HG02981 (cell line): ENCODE measurements around the gene PHF13.

Experiments
- ATAC-seq: cut with Tn5 transposase; IDR thresholded peaks from one replicate; pipeline ENCODE4 v1.9.1; 2021; ENCODE audit warnings: mild to moderate bottlenecking, moderate library complexity; ENCODE audit not compliant: unreplicated experiment

Gene PHF13

GRCh38 chr1:6601049-6601922 is 12.2 kb upstream of the PHF13 start:
- ATAC-seq, result peak; percentile 29

GRCh38 chr1:6601923-6602668 is 11.4 kb upstream of the PHF13 start:
- ATAC-seq, result peak; percentile 34

DNA sequence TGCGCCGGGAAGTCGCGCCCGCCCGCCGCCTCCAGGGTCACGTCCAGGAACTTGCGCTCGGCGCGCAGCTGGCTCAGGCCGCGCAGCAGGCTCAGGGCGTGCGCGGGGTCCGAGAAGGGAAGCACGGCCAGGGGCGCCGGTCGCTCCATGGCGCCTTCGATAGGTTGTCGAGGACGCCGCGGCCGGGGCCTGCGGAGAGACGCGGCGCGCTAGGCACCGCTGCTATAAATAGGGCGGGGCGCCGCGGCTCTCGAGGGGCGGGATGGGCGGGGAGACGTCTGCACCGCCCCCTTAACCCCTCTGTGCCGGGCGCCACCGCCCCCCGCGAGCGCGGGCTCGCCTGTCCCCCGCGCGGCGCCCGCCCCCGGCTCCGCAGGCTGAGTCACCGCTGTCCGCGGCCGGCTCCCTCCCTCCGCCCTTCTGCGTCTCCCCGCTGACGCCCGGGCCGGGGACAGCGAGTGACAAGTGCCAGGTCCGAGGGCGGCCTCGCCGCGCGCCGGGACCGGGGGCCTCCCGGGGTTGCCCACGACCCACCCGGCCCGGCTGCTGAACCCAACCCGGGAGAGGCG is 10.8 kb upstream of the PHF13 start, which contains the start of gene KLHL21:
TSS of gene KLHL21 (minus strand) at position 201 of the 569 bp plus-strand sequence. CDS start at position 149, 52 bp downstream.
- peak; percentile 47 for ATAC-seq

GRCh38 chr1:6603238-6603914 is 10.2 kb upstream of the PHF13 start:
- peak; percentile 30 for ATAC-seq

DNA sequence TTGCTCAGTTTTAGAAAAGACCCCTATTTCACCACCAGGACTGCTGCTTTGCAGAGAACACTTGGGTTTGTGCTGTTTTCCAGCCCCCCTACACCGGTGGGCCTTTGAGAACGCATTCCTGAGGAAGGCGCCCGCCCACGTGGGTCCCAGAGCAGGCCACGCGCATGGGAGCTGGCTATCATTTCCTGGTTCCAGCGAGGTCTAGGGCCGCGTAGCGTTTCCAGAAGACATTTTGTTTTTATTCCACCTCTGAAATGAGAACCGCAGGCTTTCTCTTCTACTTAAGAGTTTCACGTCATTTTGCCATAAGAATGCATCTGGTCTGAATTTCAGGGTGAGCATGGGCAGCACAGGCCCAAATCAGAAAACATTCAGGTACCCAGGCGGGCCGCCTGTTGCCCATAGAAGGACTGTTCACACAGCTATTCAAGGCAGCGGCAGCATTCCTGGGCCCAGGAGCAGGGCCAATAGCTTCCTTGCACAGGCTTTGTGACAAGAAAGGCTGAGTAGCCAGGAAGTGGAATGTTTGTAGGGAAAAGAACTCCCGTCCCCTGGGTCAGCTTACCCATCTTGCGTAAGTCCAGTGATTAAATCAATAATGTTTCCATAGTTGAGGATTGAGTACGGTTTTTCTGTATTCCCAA is 9.5 kb upstream of the PHF13 start:
- ATAC-seq, result no peak

DNA sequence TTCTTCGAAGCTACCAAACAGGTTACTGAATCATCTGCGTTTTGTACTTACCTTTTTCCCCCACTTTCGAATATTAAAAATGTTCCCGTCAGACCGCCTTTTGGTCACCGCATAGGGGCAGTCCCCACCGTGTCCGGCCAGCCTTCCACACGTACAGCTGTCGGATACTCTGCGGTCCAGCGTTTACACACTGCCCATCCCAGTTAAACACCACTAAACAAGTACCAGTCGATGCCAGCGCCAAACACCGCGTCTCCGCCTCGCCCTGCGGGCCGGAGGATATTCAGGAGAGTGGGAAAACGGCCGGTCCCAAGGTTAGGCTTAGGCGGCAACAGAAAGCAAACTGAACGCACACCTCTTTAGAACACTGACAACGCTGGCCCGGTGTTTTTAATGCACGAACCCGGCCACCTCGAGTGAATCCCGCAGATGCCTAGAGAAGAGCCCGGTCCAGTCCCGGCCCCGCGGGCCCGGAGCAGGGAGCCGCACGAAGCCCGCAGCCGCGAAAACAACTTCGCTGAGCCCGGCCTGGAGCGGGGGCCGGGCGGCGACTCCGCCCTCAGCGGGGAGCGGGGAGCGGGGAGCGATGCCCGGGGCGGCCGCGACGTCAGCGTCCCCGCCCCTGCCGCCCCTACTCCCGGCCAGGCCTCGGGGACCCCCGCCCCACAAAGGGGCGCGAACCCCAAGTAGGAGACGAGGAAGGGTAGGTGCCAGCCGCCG is 730 bp upstream of the PHF13 start:
- peak; percentile 29 for ATAC-seq

DNA sequence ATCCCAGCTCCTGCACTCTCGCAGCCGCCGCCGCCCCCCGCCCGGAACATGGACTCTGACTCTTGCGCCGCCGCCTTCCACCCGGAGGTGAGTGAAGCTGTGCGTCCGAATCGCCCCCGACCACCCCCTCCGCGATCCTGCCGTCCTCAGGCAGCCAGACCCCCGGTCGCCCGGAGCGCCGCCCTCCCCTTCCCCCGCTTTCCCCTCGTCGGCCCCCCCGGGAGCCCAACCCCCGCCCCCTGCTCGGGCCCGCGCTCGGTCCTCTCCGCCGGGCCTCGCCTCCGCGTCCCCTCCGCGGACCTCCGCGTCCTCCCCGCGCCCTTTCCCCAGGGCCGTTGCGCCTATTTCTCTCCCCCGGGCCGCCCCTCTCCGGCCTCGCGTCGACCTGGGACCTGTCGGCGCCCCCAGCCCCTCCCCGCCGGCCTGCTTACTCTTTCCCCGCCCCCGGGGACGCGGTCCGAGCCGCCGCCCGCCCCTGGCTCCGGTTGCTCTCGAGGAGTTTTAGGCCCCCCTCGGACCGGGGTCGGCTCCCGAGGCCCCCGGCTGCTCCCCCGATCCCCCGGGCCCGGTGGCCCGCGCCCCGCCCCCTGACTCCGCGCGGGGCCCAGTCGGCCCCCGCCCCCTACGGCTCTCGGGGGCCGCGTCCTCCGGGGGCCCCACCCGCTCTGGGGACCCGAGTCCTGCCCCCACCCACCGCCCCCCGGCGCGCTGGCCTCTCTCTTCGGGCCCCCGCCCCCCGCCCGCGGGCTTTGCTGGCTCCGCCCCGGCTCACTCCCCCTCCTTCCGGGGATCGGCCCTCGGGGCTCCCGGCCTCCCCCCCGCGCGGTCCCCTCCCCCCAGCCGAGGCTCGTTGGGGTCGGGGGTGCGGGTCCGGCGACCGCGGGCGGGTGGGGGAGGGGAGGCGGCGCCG is 743 bp downstream of the PHF13 start:
- peak; percentile 1 for ATAC-seq

DNA sequence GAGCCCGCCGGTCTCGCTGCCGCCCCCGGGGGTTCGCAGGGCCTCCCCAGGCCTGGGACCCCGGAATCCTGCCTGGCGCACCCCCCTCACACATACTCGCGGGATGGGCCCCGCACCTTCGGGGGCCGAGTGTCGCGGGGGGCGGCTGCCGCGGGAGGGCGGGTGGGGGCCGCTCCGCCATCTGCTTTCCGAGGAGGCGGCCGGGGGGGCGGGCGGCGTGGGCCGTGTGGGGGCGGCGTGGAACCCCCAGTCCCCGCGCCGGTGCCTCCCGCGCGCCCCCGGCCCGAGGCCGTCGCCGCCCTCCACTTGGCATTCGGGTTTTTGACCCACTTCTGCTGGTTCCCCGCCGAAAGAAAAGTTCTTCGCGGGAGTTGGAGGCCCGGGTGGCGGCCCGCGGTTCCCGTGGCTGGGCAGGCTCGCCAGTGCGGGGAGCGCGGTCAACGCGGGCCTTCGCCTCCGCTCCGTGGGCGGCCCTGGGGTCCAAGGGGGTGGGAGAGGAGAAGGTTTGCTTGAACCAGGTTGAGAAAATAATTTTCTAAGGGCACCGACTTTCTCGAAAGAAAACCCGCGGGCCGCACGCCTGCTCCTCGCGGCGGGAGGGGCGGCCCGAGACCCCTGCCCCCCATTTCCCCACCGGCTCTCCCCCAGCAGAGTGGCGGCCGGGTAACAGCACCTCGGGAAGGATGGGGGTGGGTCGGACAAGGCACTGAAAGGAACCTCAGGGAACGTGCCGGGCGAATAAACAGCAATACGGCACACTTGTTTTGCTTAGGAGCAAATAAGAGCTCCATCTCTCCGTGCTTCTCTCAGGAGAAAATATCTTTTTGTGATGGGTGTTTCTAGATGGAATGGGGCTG is 1.6 kb downstream of the PHF13 start:
- ATAC-seq, result no peak

DNA sequence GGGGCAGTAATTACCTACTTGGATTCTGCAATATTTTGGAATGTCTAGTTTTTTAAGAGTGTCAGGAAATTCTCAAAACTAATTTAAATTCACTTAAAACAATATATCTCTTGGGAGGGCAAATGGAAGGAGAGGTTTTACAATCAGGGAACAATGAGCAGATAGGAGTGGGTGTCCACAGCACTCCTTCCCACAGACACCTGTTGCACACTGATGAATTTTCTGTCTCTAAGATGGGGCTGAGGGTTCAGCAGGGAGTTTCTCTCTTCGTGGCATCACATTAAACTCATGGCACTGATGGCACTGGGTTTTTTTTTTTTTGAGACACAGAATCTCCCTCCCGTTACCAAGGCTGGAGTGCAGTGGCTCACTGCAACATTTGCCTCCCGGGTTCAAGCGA is 5.5 kb downstream of the PHF13 start:
- no peak for ATAC-seq

GRCh38 chr1:6621429-6622391 is 8.2 kb downstream of the PHF13 start:
- ATAC-seq, result no peak

DNA sequence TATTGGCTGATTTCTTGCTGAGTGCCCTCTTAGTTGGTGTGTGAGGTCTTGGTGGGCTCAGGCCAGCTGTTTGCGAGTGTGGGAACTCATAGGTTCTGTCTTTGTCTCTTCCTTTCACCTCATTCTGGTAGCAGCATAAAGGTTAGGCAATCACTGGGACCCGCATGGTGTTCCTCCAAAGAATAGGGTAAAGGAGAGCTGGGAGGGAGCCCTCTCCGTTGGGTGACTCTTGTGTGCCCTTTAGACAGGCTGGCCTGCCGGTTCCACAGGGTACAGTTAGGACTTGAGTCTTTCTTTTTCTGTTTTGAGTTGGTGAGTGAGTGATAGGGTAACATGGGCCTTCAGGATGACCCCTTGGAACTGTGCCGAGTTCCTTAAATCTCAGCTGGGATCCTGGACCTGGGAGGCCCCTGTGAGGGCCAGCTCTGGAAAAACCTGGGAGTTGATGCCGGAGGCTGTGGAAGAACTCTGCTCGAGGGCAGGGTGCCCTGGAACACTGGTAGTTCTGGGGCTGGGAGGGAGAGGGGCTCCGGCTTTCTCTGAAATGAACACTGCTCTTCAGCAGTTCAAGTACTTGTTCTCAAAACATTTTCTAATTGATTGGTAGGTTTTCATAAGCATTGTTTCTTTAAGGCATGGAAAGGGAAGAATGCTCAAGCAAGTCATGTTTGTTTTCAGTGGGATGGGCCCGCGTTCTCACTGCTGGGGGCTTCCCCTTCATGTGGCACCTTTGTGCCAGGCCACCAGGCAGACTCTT is 9.0 kb downstream of the PHF13 start:
- ATAC-seq, result no peak

DNA sequence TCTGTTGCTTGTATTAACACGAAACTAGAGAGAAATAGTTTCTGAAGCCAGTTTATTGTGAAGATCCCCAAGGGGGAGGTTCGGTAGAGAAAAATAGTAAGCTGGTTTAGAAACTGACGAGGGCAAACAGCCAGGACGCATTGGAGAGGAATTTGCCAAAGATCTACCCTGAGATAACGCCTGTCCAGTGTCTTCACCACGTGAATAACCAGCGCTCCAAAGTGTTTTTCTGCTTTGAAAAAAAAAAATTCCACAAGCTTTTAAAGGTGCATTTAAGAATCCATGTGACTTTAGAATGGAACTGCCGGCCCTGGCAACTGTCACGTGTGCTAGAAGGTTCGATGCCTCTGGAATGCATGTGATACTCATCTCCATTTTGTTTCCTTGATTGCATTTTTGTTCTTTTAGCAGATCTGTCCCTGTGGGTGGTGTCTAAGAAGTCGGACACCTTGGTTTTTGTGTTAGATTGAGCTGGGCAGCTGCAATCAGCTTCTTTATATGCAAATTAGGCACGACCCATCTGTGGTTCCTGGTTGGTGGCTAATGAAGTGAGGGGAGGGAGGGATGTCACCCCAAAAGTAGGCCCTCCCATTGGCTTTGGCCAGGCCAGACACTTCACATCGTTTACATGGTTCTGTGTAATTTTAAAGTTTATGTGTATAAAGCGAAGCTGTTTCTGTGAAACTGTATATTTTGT is 9.9 kb downstream of the PHF13 start:
- no peak for ATAC-seq

DNA sequence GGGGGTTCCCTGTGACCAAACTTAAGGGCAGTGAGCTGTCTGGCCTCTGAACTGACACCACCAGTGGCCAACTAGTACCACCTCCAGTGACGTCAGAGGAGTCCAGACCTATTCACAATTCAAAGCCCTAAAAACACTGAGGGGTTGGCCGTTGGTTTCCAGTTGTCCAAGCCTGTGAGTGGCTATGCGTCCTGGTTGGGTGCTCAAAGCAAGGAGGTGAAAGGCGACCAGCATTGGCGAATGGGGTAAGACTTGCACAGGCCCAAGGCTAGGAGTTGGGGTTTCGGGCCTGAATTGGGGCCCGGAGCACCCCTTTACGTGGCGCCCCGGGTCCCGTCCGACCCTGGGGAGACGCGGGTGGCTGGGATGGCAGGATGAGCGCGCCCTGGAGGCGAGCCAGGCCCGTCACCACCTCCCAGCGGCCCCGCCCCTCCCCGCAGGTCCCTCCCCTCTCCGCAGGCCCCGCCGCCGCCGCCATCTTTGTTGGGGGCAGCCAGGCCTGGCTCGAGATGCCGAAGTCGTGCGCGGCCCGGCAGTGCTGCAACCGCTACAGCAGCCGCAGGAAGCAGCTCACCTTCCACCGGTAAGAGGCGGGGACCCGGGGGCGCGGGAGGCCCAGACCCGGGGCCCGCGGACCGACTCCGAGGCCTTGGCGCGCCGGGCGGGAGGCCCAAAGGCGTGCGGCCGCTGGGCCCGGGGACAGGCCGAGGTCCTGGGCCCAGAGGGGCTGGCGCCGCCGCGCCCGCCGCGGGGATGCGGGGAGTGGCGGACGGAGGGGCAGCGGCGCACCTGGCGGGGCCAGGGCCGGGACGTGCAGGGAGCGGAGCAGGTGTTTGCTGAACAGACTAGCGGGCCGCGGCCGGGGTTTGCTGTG is 11.4 kb downstream of the PHF13 start, which contains the start of gene THAP3:
TSS of gene THAP3 (plus strand) at position 159 of the 874 bp plus-strand sequence. CDS start at position 510, 351 bp downstream.
- peak; percentile 77 for ATAC-seq

DNA sequence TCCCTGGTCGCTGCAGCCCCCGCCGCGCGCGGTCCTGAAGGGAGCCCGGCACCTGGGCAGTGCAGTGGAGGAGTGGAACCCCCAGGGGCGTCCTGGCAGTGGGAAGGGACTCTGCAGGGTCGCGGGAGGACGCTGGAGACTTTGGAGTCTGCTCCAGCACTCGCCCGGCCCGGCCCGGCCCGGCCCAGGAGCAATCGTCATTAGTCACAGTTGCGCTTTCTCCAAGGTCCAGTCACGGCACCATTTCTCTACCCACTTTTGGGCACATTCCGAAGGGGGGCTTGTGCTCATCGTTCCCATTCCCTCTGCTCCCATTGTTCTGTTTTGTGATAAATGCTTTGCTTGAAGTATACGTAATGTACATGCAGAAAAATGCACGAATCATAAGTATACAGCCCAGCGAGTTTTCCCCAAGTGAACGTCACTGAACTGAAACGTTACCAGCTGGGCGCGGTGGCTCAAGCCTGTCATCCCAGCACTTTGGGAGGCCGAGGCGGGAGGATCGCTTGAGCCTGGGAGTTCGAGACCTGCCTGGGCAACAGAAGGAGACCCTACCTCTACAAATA is 12.1 kb downstream of the PHF13 start:
- peak; percentile 25 for ATAC-seq
